GM12878 (cell line): Measurements from ENCODE around the gene EIF1. TPM values are rescaled to one million over a fixed set of nuclear protein-coding genes. Genes with fewer than 3 reads are reported as not detected.

ENCODE experiments used
- CREB1 ChIP-seq: IDR thresholded peaks from 2 replicates; pipeline ENCODE4 v1.6.1; 2012; ENCODE audit warnings: low read depth, mild to moderate bottlenecking, inconsistent platforms
- KAT2A ChIP-seq: conservative IDR thresholded peaks from 2 replicates; pipeline ENCODE4 v1.6.1; 2011; ENCODE audit warnings: low read depth, low read length; ENCODE audit not compliant: control insufficient read depth
- MYC ChIP-seq: IDR thresholded peaks from 2 replicates; pipeline ENCODE4 v1.6.1; 2011; ENCODE audit warnings: mild to moderate bottlenecking, low read length, moderate library complexity, inconsistent platforms; ENCODE audit not compliant: insufficient read depth, insufficient replicate concordance, insufficient read length, severe bottlenecking
- NFIC ChIP-seq: IDR thresholded peaks from 2 replicates; pipeline ENCODE4 v1.6.1; 2012; ENCODE audit warnings: low read depth, mild to moderate bottlenecking, inconsistent platforms, low read length, moderate library complexity
- RAD21 ChIP-seq: IDR thresholded peaks from 2 replicates; pipeline ENCODE4 v1.6.1; 2011; ENCODE audit warnings: mild to moderate bottlenecking, low read depth, low read length, moderate library complexity; ENCODE audit not compliant: insufficient read depth
- SMC3 ChIP-seq: IDR thresholded peaks from 2 replicates; pipeline ENCODE4 v1.6.1; 2011; ENCODE audit warnings: low read length, improper control_type of control experiment, borderline replicate concordance
- SPI1 ChIP-seq: IDR thresholded peaks from 2 replicates; pipeline ENCODE4 v1.6.1; 2011; ENCODE audit warnings: low read depth, mild to moderate bottlenecking, low read length, moderate library complexity, borderline replicate concordance; ENCODE audit not compliant: insufficient read depth
- ZNF207 ChIP-seq: fragments of 450-650 bp; IDR thresholded peaks from 2 replicates; pipeline ENCODE4 v1.6.1; 2014; ENCODE audit warnings: antibody characterized with exemption, mild to moderate bottlenecking, borderline replicate concordance
- polyA plus RNA-seq, 11 experiments: library from polyadenylated mRNA; depleted of rRNA in 4 of 11; unstranded in 6 of 11; stranded (reverse) in 5 of 11; fragments of >200 nt; fragmentation: Nextera tagmentation in 4 of 11; fragmentation: Illumina TruSeq in 1 of 11; extraction: Ambion mirVana in 4 of 11; extraction: Trizol in 1 of 11; gene quantifications; 1 replicate in 1 of 11; 2 replicates in 10 of 11; pipeline versions ENCODE4 v1.2.1 to v1.2.3, GENCODE V29; 2011 to 2016; ENCODE audit warnings: inconsistent platforms in 2 of 11, missing spikeins in 2 of 11, low read depth in 1 of 11
- total RNA-seq, 4 experiments: library from RNA; depleted of rRNA in 3 of 4; stranded (reverse); fragments of >200 nt in 3 of 4; fragmentation: Illumina TruSeq in 1 of 4; extraction: Trizol in 1 of 4; gene quantifications; 2 replicates each; pipeline versions ENCODE4 v1.2.1 to v1.2.3, GENCODE V29; 2013 to 2021
- TF ChIP-seq, protein P1 (sequence below): IDR thresholded peaks from 2 replicates; pipeline ENCODE4 v1.6.1; 2012; ENCODE audit warnings: low read depth, low read length, improper control_type of control experiment
- TF ChIP-seq, protein P2 (sequence below): fragments of 450-650 bp; IDR thresholded peaks from 2 replicates; pipeline ENCODE4 v1.6.1; 2018; ENCODE audit warnings: borderline replicate concordance, mild to moderate bottlenecking; ENCODE audit not compliant: partially characterized antibody
- TF ChIP-seq, protein P3 (sequence below): IDR thresholded peaks from 2 replicates; pipeline ENCODE4 v1.6.1; 2012; ENCODE audit warnings: low read length, inconsistent platforms
- TF ChIP-seq, protein P4 (sequence below): fragments of 450-650 bp; IDR thresholded peaks from 2 replicates; pipeline ENCODE4 v1.6.1; 2014; ENCODE audit warnings: mild to moderate bottlenecking
- TF ChIP-seq, protein P5 (sequence below): fragments of 450-650 bp; IDR thresholded peaks from 2 replicates; pipeline ENCODE4 v1.6.1; 2018; ENCODE audit warnings: mild to moderate bottlenecking, low read depth, moderate library complexity; ENCODE audit not compliant: partially characterized antibody

EIF1 gene
- total and polyA plus RNA-seq, 10 of the 15 experiments (the other 5 are each of a cell fraction or from before 2014, with no cell fraction given): 39.4 to 815 (median 480) TPM

DNA sequence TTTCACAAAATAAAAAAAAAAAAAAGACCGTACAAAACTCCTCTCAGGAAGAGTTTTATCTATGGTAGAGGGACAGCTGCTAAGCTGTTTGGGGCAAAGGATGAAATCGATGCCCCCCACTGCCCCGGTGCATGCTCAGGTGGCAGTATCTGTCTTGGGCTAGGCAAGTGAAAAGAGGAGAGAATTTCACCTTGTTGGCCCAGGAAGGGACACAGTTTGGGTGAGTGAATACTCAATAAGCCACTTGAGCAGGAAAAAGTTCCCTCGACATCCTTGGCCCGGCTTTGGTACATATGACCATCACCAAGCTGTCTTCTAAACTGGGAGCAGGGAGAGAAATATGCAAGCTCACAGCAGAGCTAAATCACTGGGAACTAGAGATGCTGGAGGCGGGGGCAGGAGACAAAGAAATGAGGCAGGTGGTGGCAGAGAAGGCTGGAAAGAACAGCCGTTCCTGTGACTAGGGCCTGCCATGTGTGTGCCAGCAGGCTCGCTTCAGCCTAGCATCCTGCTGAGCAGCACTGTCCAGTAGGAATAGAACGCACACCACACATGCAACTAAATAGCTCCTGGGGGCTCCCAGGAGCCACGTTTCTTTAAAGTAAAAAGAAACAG lies 8.2 kb upstream of the EIF1 start (continued):
- TF ChIP-seq, protein P1, sequence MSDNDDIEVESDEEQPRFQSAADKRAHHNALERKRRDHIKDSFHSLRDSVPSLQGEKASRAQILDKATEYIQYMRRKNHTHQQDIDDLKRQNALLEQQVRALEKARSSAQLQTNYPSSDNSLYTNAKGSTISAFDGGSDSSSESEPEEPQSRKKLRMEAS: no peak
- TF ChIP-seq NFIC: no peak
- TF ChIP-seq, protein P2, sequence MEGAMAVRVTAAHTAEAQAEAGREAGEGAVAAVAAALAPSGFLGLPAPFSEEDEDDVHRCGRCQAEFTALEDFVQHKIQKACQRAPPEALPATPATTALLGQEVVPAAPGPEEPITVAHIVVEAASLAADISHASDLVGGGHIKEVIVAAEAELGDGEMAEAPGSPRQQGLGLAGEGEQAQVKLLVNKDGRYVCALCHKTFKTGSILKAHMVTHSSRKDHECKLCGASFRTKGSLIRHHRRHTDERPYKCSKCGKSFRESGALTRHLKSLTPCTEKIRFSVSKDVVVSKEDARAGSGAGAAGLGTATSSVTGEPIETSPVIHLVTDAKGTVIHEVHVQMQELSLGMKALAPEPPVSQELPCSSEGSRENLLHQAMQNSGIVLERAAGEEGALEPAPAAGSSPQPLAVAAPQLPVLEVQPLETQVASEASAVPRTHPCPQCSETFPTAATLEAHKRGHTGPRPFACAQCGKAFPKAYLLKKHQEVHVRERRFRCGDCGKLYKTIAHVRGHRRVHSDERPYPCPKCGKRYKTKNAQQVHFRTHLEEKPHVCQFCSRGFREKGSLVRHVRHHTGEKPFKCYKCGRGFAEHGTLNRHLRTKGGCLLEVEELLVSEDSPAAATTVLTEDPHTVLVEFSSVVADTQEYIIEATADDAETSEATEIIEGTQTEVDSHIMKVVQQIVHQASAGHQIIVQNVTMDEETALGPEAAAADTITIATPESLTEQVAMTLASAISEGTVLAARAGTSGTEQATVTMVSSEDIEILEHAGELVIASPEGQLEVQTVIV: no peak
- TF ChIP-seq RAD21: no peak
- TF ChIP-seq SPI1: no peak
- TF ChIP-seq MYC: no peak
- no peak for TF ChIP-seq ZNF207
- TF ChIP-seq, protein P3, sequence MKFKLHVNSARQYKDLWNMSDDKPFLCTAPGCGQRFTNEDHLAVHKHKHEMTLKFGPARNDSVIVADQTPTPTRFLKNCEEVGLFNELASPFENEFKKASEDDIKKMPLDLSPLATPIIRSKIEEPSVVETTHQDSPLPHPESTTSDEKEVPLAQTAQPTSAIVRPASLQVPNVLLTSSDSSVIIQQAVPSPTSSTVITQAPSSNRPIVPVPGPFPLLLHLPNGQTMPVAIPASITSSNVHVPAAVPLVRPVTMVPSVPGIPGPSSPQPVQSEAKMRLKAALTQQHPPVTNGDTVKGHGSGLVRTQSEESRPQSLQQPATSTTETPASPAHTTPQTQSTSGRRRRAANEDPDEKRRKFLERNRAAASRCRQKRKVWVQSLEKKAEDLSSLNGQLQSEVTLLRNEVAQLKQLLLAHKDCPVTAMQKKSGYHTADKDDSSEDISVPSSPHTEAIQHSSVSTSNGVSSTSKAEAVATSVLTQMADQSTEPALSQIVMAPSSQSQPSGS: no peak
- TF ChIP-seq CREB1: no peak
- TF ChIP-seq KAT2A: no peak
- TF ChIP-seq SMC3: no peak
- TF ChIP-seq, protein P4, sequence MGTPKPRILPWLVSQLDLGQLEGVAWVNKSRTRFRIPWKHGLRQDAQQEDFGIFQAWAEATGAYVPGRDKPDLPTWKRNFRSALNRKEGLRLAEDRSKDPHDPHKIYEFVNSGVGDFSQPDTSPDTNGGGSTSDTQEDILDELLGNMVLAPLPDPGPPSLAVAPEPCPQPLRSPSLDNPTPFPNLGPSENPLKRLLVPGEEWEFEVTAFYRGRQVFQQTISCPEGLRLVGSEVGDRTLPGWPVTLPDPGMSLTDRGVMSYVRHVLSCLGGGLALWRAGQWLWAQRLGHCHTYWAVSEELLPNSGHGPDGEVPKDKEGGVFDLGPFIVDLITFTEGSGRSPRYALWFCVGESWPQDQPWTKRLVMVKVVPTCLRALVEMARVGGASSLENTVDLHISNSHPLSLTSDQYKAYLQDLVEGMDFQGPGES: no peak
- TF ChIP-seq, protein P5, sequence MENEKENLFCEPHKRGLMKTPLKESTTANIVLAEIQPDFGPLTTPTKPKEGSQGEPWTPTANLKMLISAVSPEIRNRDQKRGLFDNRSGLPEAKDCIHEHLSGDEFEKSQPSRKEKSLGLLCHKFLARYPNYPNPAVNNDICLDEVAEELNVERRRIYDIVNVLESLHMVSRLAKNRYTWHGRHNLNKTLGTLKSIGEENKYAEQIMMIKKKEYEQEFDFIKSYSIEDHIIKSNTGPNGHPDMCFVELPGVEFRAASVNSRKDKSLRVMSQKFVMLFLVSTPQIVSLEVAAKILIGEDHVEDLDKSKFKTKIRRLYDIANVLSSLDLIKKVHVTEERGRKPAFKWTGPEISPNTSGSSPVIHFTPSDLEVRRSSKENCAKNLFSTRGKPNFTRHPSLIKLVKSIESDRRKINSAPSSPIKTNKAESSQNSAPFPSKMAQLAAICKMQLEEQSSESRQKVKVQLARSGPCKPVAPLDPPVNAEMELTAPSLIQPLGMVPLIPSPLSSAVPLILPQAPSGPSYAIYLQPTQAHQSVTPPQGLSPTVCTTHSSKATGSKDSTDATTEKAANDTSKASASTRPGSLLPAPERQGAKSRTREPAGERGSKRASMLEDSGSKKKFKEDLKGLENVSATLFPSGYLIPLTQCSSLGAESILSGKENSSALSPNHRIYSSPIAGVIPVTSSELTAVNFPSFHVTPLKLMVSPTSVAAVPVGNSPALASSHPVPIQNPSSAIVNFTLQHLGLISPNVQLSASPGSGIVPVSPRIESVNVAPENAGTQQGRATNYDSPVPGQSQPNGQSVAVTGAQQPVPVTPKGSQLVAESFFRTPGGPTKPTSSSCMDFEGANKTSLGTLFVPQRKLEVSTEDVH: no peak
